Dermis microvascular lymphatic vessel endothelial cell (primary cell): ENCODE data around the gene ANO10. TPM values are rescaled to one million over a fixed set of nuclear protein-coding genes. Genes with fewer than 3 reads are reported as not detected.

Experiments used
- DNase-seq, 2 donors: peaks; one replicate each; pipeline versions ENCODE4 v3.0.0 to v3.0.0-alpha.2; 2010; ENCODE audit warnings: low read depth in 2 of 2
- total RNA-seq: library from RNA; depleted of rRNA; stranded (reverse); fragments of >200 nt; gene quantifications from 2 replicates; pipeline ENCODE4 v1.2.1, GENCODE V29; 2014

Gene ANO10
- total RNA-seq, 1 donor from 2014 or later = 25.0 TPM

GRCh38 chr3:43349716-43350115, 272.1 kb downstream of the ANO10 start:
- DNase-seq = no peak

GRCh38 chr3:43348852-43349574, 272.8 kb downstream of the ANO10 start:
- DNase-seq = no peak

GRCh38 chr3:43348350-43348749, 273.5 kb downstream of the ANO10 start:
- DNase-seq = no peak

GRCh38 chr3:43347774-43348173, 274.0 kb downstream of the ANO10 start:
- no peak for DNase-seq

- no peak for DNase-seq
Measured at GRCh38 chr3:43346978-43347749, 274.6 kb downstream of the ANO10 start.

- no peak for DNase-seq
Measured at GRCh38 chr3:43345877-43346276, 275.9 kb downstream of the ANO10 start.

GRCh38 chr3:43345246-43345645, 276.6 kb downstream of the ANO10 start:
- DNase-seq = no peak

- DNase-seq = no peak
Measured at GRCh38 chr3:43344520-43344919, 277.3 kb downstream of the ANO10 start.

- peak in 1 of 2 donors; percentile 45 for DNase-seq
Measured at GRCh38 chr3:43343815-43344214, 278.0 kb downstream of the ANO10 start.

GRCh38 chr3:43343185-43343584, 278.6 kb downstream of the ANO10 start:
- DNase-seq = no peak

- DNase-seq = no peak
Measured at GRCh38 chr3:43341788-43342187, 280.0 kb downstream of the ANO10 start.

- DNase-seq = no peak
Measured at GRCh38 chr3:43340403-43340802, 281.4 kb downstream of the ANO10 start.

- peak in 1 of 2 donors; percentile 12 for DNase-seq
Measured at GRCh38 chr3:43338295-43338694, 283.5 kb downstream of the ANO10 start.

GRCh38 chr3:43335799-43336198, 286.0 kb downstream of the ANO10 start:
- DNase-seq = no peak

GRCh38 chr3:43334976-43335375, 286.8 kb downstream of the ANO10 start:
- no peak for DNase-seq

- DNase-seq = no peak
Measured at GRCh38 chr3:43331381-43331780, 290.4 kb downstream of the ANO10 start.

- DNase-seq = no peak
Measured at GRCh38 chr3:43330981-43331380, 290.8 kb downstream of the ANO10 start.

- no peak for DNase-seq
Measured at GRCh38 chr3:43328653-43329052, 293.2 kb downstream of the ANO10 start.

GRCh38 chr3:43327582-43327979, 294.2 kb downstream of the ANO10 start:
- DNase-seq = no peak

- no peak for DNase-seq
Measured at GRCh38 chr3:43326891-43327581, 294.8 kb downstream of the ANO10 start.

GRCh38 chr3:43323541-43323940, 298.3 kb downstream of the ANO10 start:
- DNase-seq = no peak

GRCh38 chr3:43320288-43320687, 301.5 kb downstream of the ANO10 start:
- DNase-seq = no peak
